ENCODE results near the gene IL37. TPM values are rescaled to one million over a fixed set of nuclear protein-coding genes. Genes with fewer than 3 reads are reported as not detected.

Gene IL37
- total and polyA plus RNA-seq, 2 donors (not counting 3 experiments of a cell fraction or from before 2014, with no cell fraction given), result not detected

GRCh38 chr2:112940859-112941625, 30.1 kb downstream of the IL37 start:
- Histone ChIP-seq H4K20me1 (replicated peaks; ENCODE audit: control insufficient read depth, extremely low read depth, insufficient read depth, low read length) (no peaks in the 10 kb centered on the region), H3K4me1 (ENCODE audit: control insufficient read depth, extremely low read depth, insufficient read depth, low read length) (no peaks in the 10 kb centered on the region), H2AFZ (ENCODE audit: low read depth, low read length) (no peak overlapping the region), H3K27ac (ENCODE audit: insufficient read depth, low read depth, low read length) (no peak overlapping the region), H3K9me1 (replicated peaks; ENCODE audit: control insufficient read depth, extremely low read depth, insufficient read depth, low read length) (no peaks in the 10 kb centered on the region), H3K4me2 (ENCODE audit: insufficient read depth, low read length) (no peak overlapping the region), H3K9ac (replicated peaks; ENCODE audit: extremely low read depth, insufficient read depth, low read length) (no peak overlapping the region), H3K79me2 (ENCODE audit: control insufficient read depth, insufficient read depth, low read length) (no peaks in the 10 kb centered on the region), H3K27me3 (ENCODE audit: control insufficient read depth in 2 of 2, insufficient read depth in 2 of 2, low read length in 2 of 2) (peaks cover 17 to 25% of the 10 kb centered on the region in 2 experiments), H3K4me3 (replicated peaks in 1 of 3; ENCODE audit: insufficient read depth in 1 of 3, low read depth in 1 of 3, low read length in 3 of 3) (no peak overlapping the region), H3K36me3 (ENCODE audit: control insufficient read depth in 2 of 2, extremely low read depth in 1 of 2, insufficient read depth in 2 of 2, low read length in 2 of 2) (no peaks in the 10 kb centered on the region), H3K9me3 (replicated peaks; ENCODE audit: control insufficient read depth, insufficient read depth, low read length) (no peaks in the 10 kb centered on the region)
- FAIRE-seq, result no peak
- BruUV-seq (replicated peaks), result no TSS peak
- TF ChIP-seq, protein P1, sequence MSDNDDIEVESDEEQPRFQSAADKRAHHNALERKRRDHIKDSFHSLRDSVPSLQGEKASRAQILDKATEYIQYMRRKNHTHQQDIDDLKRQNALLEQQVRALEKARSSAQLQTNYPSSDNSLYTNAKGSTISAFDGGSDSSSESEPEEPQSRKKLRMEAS (IDR thresholded peaks at IDR 0.05; ENCODE audit: insufficient read depth, insufficient read length), result no peak
- DNase-seq (ENCODE audit: low read depth, low spot score), result no peak
- POLR2A ChIA-PET, result interaction anchor here (1.5 kb wide), 1 partner anchor 192 kb away, joined by 9 read pairs; no protein-coding TSS in a partner anchor
- intact Hi-C loops (cut with micrococcal nuclease), result loop anchor here (1.0 to 5.0 kb wide), 4 partner anchors 56 to 340 kb away; no protein-coding TSS in a partner anchor
- CTCF ChIA-PET, result interaction anchor here (0.7 to 4.9 kb wide), 52 partner anchors 10 to 343 kb away, joined by 3 to 410 read pairs (median 6); partner anchors contain the start of genes CKAP2L and IL1A
- dilution Hi-C loops (cut with MboI; ENCODE audit: extremely low pct_ligation_motif_present, low sequenced_read_pairs), result loop anchor here (25.0 kb wide), 1 partner anchor 179 kb away; the partner anchor contains the start of gene CKAP2L

- Histone ChIP-seq H4K20me1 (replicated peaks; ENCODE audit: control insufficient read depth, extremely low read depth, insufficient read depth, low read length) (no peaks in the 10 kb centered on the region), H3K79me2 (ENCODE audit: control insufficient read depth, insufficient read depth, low read length) (no peaks in the 10 kb centered on the region), H3K27ac (ENCODE audit: insufficient read depth, low read depth, low read length) (no peak overlapping the region), H3K9ac (replicated peaks; ENCODE audit: extremely low read depth, insufficient read depth, low read length) (no peak overlapping the region), H2AFZ (ENCODE audit: low read depth, low read length) (no peak overlapping the region), H3K9me3 (replicated peaks; ENCODE audit: control insufficient read depth, insufficient read depth, low read length) (no peaks in the 10 kb centered on the region), H3K27me3 (ENCODE audit: control insufficient read depth in 2 of 2, insufficient read depth in 2 of 2, low read length in 2 of 2) (peaks cover 19 to 21% of the 10 kb centered on the region in 2 experiments), H3K9me1 (replicated peaks; ENCODE audit: control insufficient read depth, extremely low read depth, insufficient read depth, low read length) (no peaks in the 10 kb centered on the region), H3K4me3 (replicated peaks in 1 of 3; ENCODE audit: insufficient read depth in 1 of 3, low read depth in 1 of 3, low read length in 3 of 3) (no peak overlapping the region), H3K4me2 (ENCODE audit: insufficient read depth, low read length) (no peak overlapping the region), H3K4me1 (ENCODE audit: control insufficient read depth, extremely low read depth, insufficient read depth, low read length) (no peaks in the 10 kb centered on the region), H3K36me3 (ENCODE audit: control insufficient read depth in 2 of 2, extremely low read depth in 1 of 2, insufficient read depth in 2 of 2, low read length in 2 of 2) (no peaks in the 10 kb centered on the region)
- intact Hi-C loops (cut with micrococcal nuclease), result loop anchor here (1.0 to 5.0 kb wide), 4 partner anchors 57 to 341 kb away; no protein-coding TSS in a partner anchor
- FAIRE-seq (peak; percentile 81), DNase-seq (ENCODE audit: low read depth, low spot score) (peak; percentile 67)
- dilution Hi-C loops (cut with MboI; ENCODE audit: extremely low pct_ligation_motif_present, low sequenced_read_pairs), result loop anchor here (25.0 kb wide), 1 partner anchor 180 kb away; the partner anchor contains the start of gene CKAP2L
- ChIA-PET POLR2A (interaction anchor here (1.5 kb wide), 1 partner anchor 193 kb away, joined by 9 read pairs; no protein-coding TSS in a partner anchor), CTCF (interaction anchor here (0.6 to 4.9 kb wide), 52 partner anchors 10 to 362 kb away, joined by 3 to 410 read pairs (median 6); partner anchors contain the start of genes CKAP2L and IL1A)
- no TSS peak for BruUV-seq (replicated peaks)
- TF ChIP-seq POLR2A (IDR thresholded peaks at IDR 0.05; ENCODE audit: low read depth, low read length), result no peak
- TF ChIP-seq, protein P2, sequence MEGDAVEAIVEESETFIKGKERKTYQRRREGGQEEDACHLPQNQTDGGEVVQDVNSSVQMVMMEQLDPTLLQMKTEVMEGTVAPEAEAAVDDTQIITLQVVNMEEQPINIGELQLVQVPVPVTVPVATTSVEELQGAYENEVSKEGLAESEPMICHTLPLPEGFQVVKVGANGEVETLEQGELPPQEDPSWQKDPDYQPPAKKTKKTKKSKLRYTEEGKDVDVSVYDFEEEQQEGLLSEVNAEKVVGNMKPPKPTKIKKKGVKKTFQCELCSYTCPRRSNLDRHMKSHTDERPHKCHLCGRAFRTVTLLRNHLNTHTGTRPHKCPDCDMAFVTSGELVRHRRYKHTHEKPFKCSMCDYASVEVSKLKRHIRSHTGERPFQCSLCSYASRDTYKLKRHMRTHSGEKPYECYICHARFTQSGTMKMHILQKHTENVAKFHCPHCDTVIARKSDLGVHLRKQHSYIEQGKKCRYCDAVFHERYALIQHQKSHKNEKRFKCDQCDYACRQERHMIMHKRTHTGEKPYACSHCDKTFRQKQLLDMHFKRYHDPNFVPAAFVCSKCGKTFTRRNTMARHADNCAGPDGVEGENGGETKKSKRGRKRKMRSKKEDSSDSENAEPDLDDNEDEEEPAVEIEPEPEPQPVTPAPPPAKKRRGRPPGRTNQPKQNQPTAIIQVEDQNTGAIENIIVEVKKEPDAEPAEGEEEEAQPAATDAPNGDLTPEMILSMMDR (IDR thresholded peaks at IDR 0.05; ENCODE audit: extremely low read depth in 1 of 2, insufficient read depth in 1 of 2, low read depth in 1 of 2, low read length in 2 of 2), result peak; percentile 83 to 94
- TF ChIP-seq JUN (IDR thresholded peaks at IDR 0.05; ENCODE audit: borderline replicate concordance, insufficient read depth, insufficient read length, low read depth), result no peak
- no peak for TF ChIP-seq POLR2AphosphoS5 (IDR thresholded peaks at IDR 0.05; ENCODE audit: insufficient read depth, low read depth, low read length)
- TF ChIP-seq FOS (IDR thresholded peaks at IDR 0.05; ENCODE audit: borderline replicate concordance, insufficient read depth, low read length), result no peak
- no peak for TF ChIP-seq GATA2 (IDR thresholded peaks at IDR 0.05; ENCODE audit: insufficient read depth, insufficient read length, low read depth, low read length)
- TF ChIP-seq, protein P1 (IDR thresholded peaks at IDR 0.05; ENCODE audit: insufficient read depth, insufficient read length), result no peak
- no peak for TF ChIP-seq MYC (IDR thresholded peaks at IDR 0.05; ENCODE audit: low read depth, low read length)
- no peak for TF ChIP-seq EZH2 (IDR thresholded peaks at IDR 0.05; ENCODE audit: borderline replicate concordance, low read depth, low read length, severe bottlenecking)
These were observed 31.0 kb downstream of the IL37 start for GRCh38 chr2:112941753-112942653.

Data from endothelial cell of umbilical vein (primary cell).